Globus pallidus (tissue), 1 donor: ENCODE results near the gene CTCFL.
A peak's percentile ranks its signal among the peaks of the same experiment; 100 is the strongest.

ENCODE experiments used
- DNase-seq: peaks from one replicate; pipeline ENCODE4 v3.0.0-alpha.2; 2015; ENCODE audit warnings: low spot score

Gene CTCFL

GRCh38 chr20:57560554-57561355 lies 35.8 kb upstream of the CTCFL start, which contains the start of gene PCK1:
TSS of gene PCK1 (plus strand) at chr20:57561110. CDS start at chr20:57561412, 302 bp downstream.
- DNase-seq: no peak

GRCh38 chr20:57559658-57560553 lies 35.0 kb upstream of the CTCFL start:
- no peak for DNase-seq

DNA sequence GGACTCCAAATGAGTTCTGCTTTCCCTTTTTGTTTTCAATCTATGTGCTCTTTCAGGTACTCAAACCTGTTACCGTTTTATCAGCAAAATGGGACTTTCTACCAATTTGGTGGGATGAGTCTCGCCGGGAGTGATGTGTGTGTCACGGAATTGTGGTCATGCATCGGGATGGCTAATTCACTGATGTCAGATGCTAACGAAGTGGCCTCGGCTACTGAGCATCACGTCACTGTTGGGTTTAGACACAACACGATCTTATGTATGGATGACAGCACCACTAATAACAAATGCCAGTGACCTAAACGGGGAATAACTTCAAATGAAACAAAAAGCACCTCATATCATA lies 34.3 kb upstream of the CTCFL start:
- no peak for DNase-seq

DNA sequence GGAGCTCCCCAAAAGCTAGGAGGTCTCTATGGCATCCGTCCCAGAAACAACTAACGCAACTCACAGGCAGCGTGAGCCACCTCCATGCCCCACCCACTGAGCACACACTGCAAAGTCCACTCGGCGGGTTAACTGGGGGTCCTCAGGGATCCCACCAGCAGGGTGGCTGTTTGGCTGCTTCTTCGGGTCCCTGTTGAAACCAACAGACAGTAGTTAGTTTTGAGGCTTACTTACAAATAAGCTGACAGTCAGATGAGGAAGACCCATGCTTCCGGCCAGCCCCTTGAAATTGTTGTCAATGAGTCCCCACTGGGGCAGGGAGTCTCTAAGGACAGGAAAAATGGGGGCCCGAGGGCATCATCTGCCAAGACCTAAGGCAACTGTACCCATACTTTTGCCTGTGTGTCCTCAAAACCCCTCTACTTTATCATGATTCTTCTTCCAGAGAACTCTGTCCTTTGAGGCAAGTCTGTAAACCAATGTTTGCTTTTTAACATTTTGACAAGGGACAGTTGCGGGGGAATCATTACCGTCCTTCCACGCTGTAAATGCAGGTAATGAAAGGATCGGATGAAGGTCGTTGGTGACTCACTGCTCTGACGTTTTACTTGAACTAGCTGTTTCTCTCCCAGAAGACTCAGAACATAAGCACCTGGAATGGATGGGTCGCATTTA lies 33.8 kb upstream of the CTCFL start:
- no peak for DNase-seq

DNA sequence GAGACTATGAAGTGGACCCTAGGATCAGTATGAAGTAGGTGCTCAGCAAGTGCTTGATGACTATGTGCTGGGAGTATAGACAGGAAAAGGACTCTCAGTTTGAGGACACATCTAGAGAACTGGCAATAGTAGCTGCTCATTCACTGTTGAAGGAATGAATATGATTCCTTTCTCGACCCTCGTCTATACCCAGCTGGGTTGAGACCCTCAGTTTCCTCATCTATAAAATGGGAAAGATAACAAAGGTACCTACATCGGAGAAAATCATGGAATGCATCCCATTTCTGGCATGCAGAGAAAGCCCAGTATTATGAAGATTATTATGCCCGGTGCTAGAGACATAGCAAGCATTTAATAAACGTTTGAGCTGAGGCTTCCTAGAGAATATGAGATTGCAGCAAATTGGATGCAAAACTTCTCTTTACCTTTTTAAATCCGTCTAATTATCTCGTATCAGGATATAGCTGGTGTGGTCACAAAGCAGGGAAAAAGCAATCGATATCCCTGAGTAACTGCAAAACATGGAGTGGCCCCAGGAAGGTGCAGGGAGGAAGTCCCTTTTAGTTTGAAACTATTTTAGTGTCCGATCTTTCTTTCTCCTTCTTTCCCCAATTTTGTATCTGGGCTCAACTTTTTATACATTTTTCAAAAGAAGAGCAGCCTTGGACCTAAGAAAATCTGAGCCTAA lies 33.1 kb upstream of the CTCFL start:
- no peak for DNase-seq

DNA sequence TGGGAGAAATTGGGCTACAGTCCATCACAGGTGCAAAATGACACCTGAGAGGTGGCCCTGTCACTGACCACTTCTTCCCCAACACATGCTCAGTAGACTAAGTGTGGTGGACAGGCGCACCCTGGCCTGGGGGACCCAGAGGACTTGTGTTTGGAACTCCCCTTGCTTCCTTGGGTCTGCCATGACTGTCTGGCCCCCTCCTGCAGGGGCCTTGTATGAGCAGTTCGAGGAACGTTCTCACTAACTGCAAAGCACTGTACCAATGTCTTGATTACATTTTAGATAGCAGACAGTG lies 32.0 kb upstream of the CTCFL start:
- no peak for DNase-seq

DNA sequence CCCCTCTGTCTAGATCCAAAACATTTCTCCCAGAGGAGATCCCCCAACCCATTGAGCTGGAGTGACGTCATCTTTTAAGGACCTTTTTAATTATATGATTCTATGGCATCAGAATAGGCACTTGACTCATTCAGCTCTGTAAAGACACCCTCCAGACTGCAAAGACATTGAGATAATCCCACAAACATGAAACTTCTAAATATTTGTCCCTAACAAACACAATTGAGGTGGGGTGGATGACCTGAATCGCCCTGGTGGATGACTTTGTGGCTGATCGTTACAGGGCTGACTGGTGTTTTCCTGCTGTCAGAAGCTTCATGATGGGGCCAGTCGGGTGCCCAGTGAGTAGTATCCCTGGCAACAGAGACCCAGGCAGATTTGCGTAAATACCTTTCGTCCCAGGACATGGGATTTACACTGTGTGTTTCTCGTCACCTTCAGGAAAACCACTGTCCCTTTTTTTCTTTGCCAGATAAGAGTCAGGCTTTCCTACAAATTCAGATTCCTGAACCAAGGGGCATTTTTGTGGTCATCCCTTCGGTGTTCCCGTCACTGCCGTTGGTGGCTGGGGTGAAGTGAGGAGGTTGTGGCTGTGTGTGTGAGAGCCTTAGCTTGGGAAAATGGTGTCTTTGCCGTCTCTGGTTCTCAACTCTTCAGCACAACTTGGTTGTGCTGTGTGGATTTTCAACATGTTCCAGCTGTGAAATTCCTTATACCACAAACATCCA lies 30.7 kb upstream of the CTCFL start:
- DNase-seq: no peak

GRCh38 chr20:57553376-57554018 lies 28.6 kb upstream of the CTCFL start:
- no peak for DNase-seq

DNA sequence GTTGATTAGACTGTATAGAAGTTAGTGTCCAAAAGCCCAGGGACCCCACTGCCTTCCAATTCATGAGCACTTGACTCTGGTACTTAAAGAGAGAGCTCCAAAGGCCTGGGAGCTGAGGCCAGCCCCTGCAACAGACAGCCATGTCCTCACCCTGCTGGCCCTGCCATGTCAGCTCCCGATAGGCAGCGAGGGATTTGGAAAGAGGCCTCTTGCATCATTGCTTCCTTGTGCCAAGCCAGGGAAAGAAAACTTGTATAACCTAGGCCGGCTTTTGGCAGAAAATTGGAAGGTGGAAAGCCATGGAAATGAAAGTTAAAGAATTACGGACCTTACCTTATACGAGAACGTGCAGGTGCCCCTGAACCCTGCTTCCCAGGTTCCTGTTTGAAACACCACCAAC lies 27.5 kb upstream of the CTCFL start:
- no peak for DNase-seq

DNA sequence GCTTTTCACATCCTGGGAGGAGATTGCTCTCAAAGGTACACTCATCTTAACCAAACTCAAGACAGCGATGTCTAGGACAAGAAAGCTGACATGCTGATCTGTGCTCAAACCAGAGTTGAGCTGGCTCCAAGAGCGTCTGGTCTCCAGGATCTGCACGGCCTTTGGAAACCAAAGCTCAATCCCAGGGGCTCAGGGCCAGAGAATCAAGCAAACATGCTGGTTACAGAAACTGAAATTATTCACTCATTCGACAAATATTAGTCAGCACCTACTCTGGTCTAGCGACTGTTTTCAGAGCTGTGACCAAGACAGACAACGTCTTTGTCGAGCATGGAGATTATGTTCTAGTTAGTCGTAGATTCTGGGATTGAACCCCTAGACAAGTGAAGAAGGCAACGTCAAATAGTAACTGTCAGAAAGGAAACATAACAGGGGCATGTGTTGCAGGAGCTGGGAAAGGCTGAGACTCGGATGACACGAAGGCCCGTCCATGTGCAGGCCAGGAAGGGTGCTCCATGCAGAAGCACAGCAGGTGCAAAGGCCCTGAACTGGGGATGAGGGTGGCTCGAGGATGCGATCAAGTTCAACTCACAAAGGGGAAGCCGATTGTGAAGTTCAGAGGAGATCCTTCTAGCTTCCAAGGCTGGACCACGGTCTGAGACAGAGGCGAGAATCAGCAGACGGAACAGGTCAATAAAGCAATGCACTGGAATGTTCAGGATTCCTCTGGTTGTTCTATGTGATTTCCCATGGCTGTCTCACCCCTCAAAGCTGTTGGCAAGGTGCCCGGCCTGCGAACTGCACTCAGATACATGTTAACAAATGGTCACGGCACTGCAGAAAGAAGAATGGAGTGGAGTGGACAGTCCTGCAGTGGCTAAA lies 23.5 kb upstream of the CTCFL start:
- no peak for DNase-seq

DNA sequence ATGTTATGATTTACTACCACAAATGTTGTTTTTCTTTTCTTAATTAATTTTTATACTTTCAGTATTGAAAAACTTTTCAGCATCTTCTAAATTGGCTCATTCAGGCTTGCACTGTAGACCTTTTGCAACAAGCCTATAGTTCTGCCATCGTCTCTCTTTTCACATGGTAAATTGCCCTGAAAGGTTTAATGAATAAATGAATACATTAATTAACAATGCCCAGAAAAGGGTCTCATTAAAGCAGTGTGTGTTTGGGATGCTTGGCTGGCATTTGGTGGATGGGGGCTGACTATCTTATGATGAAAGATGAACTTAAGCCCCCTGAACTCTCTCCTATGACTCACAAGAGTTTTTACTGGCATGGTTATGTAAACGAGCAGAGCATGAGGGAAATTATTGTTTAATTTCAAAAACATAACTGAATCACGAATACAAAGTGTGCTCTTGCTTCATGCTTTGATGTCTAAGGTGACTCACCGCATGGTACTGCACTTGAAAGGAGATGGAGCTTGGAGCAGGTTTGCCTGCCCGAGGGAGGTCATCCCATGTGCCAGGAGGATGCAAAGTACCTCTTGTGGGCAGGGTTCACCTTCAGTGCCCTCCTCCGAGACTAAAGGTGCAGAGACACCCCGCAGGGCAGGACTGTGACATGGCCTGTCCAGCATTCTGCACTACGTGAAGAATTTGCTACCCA lies 22.2 kb upstream of the CTCFL start:
- DNase-seq: no peak

GRCh38 chr20:57545927-57546662 lies 21.2 kb upstream of the CTCFL start:
- DNase-seq: no peak

GRCh38 chr20:57544838-57545564 lies 20.1 kb upstream of the CTCFL start:
- no peak for DNase-seq

DNA sequence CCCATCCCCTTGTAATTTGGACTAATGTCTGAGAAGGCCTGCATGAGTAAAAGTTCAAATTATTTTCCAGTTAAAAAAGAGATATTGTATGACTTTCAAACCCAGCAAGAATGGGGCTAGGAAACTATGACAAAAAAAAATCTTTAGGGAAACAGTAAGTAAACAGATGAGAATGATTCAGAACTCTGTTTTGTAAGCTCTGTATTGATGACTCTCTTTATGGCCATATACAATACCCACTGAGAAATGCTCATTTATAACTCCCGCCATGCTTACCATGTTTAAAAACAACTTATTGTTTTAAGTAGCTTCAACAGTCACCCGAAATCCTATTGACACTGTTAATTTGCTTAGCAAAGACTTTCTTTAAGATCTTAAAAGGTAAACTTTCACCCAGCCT lies 18.8 kb upstream of the CTCFL start:
- DNase-seq: no peak

DNA sequence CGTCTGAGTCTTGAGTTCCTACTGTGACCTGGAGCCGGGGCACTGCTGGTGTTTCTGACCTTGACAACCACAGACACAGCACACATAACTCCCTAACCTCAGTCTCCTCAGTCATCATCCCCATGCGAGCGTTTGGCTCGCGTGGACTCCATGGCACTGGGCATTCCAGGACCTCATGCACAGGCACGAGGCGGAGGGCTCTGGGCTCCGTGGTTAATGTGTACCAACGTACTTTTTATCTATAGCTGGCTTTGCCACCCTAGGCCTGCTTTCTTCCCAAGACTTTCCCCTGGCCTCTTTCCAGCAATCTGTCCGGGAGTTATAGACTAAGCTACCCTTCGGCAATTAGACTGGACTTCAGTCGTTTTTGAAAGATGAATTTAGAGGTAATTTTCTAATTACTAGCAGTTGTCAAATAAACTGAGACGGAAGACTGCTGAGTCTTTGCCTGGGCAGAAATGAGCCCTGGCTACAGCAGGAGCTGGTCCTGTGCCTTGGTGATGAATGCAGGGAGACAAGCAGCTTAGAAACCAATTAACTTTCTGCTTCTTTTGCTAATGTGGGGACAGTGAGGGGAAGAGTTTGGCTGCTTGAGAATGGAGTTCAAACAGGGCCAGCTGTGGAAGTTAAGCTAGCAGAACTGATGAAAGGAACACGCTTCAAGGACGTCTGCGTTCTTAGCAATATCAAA lies 16.1 kb upstream of the CTCFL start:
- DNase-seq: peak; percentile 2

- DNase-seq: no peak
Observed at GRCh38 chr20:57539889-57540288, 14.9 kb upstream of the CTCFL start.

DNA sequence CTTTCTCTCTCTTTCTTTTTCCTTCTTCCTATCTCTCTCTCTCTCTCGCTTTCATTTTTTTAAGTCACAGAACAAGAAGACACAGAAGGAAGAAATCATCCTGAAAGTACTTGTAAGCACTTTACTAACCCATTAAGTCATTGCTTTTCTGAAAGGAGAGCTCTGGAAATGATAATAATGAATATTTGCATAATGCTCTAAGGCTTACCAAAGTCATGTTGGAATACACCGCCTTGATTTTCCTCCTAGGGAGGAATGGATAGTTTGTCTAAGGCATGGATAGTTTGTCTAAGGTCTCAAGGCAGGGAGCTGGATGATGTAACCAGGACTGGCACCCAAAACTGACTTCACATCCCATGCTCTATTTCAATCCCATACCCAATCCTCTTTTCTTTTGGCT lies 12.9 kb upstream of the CTCFL start:
- DNase-seq: no peak
